Caco-2 (cell line): ENCODE results near the gene DYNC1LI1. TPM values are rescaled to one million over a fixed set of nuclear protein-coding genes. Genes with fewer than 3 reads are reported as not detected.
"Not testable (repeated sequence)": the region's sequence is repeated elsewhere in the genome, so short reads cannot be mapped to it uniquely, and the experiment has no call there.

Experiments used
- BruUV-seq: library from RNA; stranded (reverse); fragments of 400-500 nt; replicated peaks from 2 replicates; lab custom pipeline; 2021; lab: Mats Ljungman, UMichigan
- CTCF ChIA-PET: fragments of 300-600 bp; sonication (Branson Sonifier 250); formaldehyde crosslinking; loops from one replicate; lab custom pipeline; 2022; ENCODE audit warnings: antibody characterized with exemption; lab: Charles Lee
- POLR2A ChIA-PET: fragments of 300-600 bp; sonication (Branson Sonifier 250); formaldehyde crosslinking; loops from one replicate; lab custom pipeline; 2022; ENCODE audit warnings: antibody characterized with exemption; lab: Charles Lee
- DNase-seq, 2 experiments: peaks; one replicate each; pipeline versions ENCODE4 v3.0.0 to v3.0.0-alpha.2; 2020 to 2022
- H3K27me3 ChIP-seq: replicated peaks from 2 replicates; pipeline ENCODE4 v1.6.0; 2011; ENCODE audit warnings: low read length; ENCODE audit not compliant: control insufficient read depth, insufficient read depth
- H3K36me3 ChIP-seq: 2 replicates; pipeline ENCODE4 v1.5.1; 2011; ENCODE audit warnings: low read length; ENCODE audit not compliant: control insufficient read depth, insufficient read depth
- H3K4me1 ChIP-seq: fragments of 250-450 bp; sonication (Bioruptor Pico); 2 replicates; pipeline ENCODE4 v1.5.1; 2020; ENCODE audit warnings: mild to moderate bottlenecking
- H3K4me3 ChIP-seq: 2 replicates; pipeline ENCODE4 v1.5.1; 2011; ENCODE audit warnings: low read depth, mild to moderate bottlenecking, control low read depth, low read length
- H3K9me3 ChIP-seq: fragments of 250-450 bp; sonication (Bioruptor Pico); 2 replicates; pipeline ENCODE4 v1.5.1; 2020; ENCODE audit warnings: mild to moderate bottlenecking, moderate library complexity
- H3K27ac Mint-ChIP-seq: one replicate; pipeline ENCODE4 v1.8.0; 2022; ENCODE audit warnings: mixed read lengths; ENCODE audit not compliant: unreplicated experiment
- H3K27me3 Mint-ChIP-seq: one replicate; pipeline ENCODE4 v1.8.0; 2022; ENCODE audit warnings: mixed read lengths; ENCODE audit not compliant: insufficient read depth, unreplicated experiment
- H3K36me3 Mint-ChIP-seq: one replicate; pipeline ENCODE4 v1.8.0; 2022; ENCODE audit warnings: mild to moderate bottlenecking, mixed read lengths; ENCODE audit not compliant: insufficient read depth, unreplicated experiment
- H3K4me1 Mint-ChIP-seq: one replicate; pipeline ENCODE4 v1.8.0; 2022; ENCODE audit warnings: low read depth, mixed read lengths; ENCODE audit not compliant: unreplicated experiment
- H3K4me3 Mint-ChIP-seq: one replicate; pipeline ENCODE4 v1.8.0; 2022; ENCODE audit warnings: mild to moderate bottlenecking, moderate library complexity, mixed read lengths; ENCODE audit not compliant: unreplicated experiment
- H3K9me3 Mint-ChIP-seq: one replicate; pipeline ENCODE4 v1.8.0; 2022; ENCODE audit warnings: mixed read lengths; ENCODE audit not compliant: unreplicated experiment
- intact Hi-C: fragments of 100-400 bp; cut with micrococcal nuclease; formaldehyde crosslinking; loops from one replicate; pipeline ENCODE4 v1.10.0; 2022; ENCODE audit not compliant: unreplicated experiment
- total RNA-seq: library from RNA; stranded (reverse); gene quantifications from 2 replicates; pipeline ENCODE4 v1.2.3, GENCODE V29; 2022
- TF ChIP-seq, protein P1 (sequence below), 2 experiments: fragments of 200-600 bp in 1 of 2; IDR thresholded peaks; 1 replicate in 1 of 2; 2 replicates in 1 of 2; pipeline versions ENCODE4 v1.5.1 to v1.8.0; 2011 to 2022; ENCODE audit warnings: antibody characterized with exemption in 1 of 2, control low read depth in 1 of 2, inconsistent platforms in 1 of 2, low read depth in 1 of 2, low read length in 1 of 2, mild to moderate bottlenecking in 1 of 2, moderate library complexity in 1 of 2; ENCODE audit not compliant: insufficient read depth in 1 of 2, severe bottlenecking in 1 of 2, unreplicated experiment in 1 of 2

Gene DYNC1LI1
- total RNA-seq, 1 experiment from 2014 or later, result 35.4 TPM

DNA sequence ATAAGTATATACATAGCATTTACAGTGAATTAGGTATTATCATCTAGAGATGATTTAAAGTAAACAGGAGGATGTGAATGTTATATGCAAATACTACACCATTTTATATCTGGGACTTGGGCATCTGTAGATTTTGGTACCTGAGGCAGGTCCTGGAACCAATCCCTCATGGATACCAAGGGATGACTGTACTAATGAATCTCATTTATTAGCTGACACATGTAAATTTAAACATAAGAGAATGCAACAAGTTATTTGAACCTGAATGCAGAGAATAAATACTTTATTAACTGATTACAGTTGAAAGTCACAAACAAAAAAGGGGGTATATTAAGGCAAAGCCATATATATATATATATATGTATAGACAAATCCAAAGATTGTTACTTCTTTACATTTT lies 44.9 kb downstream of the DYNC1LI1 start:
- Mint-ChIP-seq H3K36me3 (peaks cover 48% of the 10 kb centered on the region), H3K4me3 (no peak overlapping the region), H3K4me1 (peaks cover 7% of the 10 kb centered on the region), H3K27me3 (no peaks in the 10 kb centered on the region), H3K27ac (no peak overlapping the region), H3K9me3 (no peaks in the 10 kb centered on the region)
- BruUV-seq, result no TSS peak
- Histone ChIP-seq H3K4me1 (no peaks in the 10 kb centered on the region), H3K27me3 (no peaks in the 10 kb centered on the region), H3K4me3 (no peak overlapping the region), H3K9me3 (no peaks in the 10 kb centered on the region), H3K36me3 (no peaks in the 10 kb centered on the region; the same call in 1 of the 2 replicates)
- TF ChIP-seq, protein P1, sequence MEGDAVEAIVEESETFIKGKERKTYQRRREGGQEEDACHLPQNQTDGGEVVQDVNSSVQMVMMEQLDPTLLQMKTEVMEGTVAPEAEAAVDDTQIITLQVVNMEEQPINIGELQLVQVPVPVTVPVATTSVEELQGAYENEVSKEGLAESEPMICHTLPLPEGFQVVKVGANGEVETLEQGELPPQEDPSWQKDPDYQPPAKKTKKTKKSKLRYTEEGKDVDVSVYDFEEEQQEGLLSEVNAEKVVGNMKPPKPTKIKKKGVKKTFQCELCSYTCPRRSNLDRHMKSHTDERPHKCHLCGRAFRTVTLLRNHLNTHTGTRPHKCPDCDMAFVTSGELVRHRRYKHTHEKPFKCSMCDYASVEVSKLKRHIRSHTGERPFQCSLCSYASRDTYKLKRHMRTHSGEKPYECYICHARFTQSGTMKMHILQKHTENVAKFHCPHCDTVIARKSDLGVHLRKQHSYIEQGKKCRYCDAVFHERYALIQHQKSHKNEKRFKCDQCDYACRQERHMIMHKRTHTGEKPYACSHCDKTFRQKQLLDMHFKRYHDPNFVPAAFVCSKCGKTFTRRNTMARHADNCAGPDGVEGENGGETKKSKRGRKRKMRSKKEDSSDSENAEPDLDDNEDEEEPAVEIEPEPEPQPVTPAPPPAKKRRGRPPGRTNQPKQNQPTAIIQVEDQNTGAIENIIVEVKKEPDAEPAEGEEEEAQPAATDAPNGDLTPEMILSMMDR (IDR thresholded peaks at IDR 0.05; ENCODE audit: insufficient read depth in 1 of 2, low read depth in 1 of 2, low read length in 1 of 2, severe bottlenecking in 1 of 2, unreplicated experiment in 1 of 2), result no peak
- intact Hi-C loops, result no loop called here
- CTCF ChIA-PET, result no interaction called here
- POLR2A ChIA-PET, result no interaction called here
- no peak for DNase-seq

DNA sequence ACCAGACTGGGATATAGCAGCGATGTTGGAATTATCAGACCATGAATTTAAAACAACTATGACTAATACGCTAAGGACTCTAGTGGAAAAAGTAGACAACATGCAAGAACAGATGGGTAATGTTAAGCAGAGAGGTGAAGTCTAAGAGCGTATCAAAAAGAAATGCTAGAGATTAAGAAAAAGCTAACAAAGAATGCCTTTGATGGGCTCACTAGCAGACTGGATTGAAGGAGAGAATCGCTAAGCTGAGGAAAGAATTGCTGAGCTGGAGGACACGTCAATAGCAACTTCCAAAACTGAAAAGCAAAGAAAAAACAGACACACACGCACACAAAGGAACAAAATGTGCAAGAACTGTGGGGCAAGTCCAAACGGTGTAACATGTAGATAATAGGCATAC lies 48.0 kb downstream of the DYNC1LI1 start:
- H3K9me3 ChIP-seq, result no peaks in the 10 kb centered on the region
- DNase-seq, result no peak
- CTCF ChIA-PET, result no interaction called here
- H3K27me3 Mint-ChIP-seq, result no peaks in the 10 kb centered on the region
- H3K4me1 Mint-ChIP-seq, result peaks cover 7% of the 10 kb centered on the region
- intact Hi-C loops, result no loop called here
- no peaks in the 10 kb centered on the region for H3K27me3 ChIP-seq
- no peak overlapping the region for H3K27ac Mint-ChIP-seq
- H3K4me3 ChIP-seq, result no peak overlapping the region
- no peak overlapping the region for H3K4me3 Mint-ChIP-seq
- no peaks in the 10 kb centered on the region for H3K9me3 Mint-ChIP-seq
- peaks cover 47% of the 10 kb centered on the region for H3K36me3 Mint-ChIP-seq
- BruUV-seq, result no TSS peak
- no peaks in the 10 kb centered on the region; the same call in 1 of the 2 replicates for H3K36me3 ChIP-seq
- TF ChIP-seq, protein P1 (IDR thresholded peaks at IDR 0.05; ENCODE audit: insufficient read depth in 1 of 2, low read depth in 1 of 2, low read length in 1 of 2, severe bottlenecking in 1 of 2, unreplicated experiment in 1 of 2), result no peak
- POLR2A ChIA-PET, result no interaction called here
- H3K4me1 ChIP-seq, result no peaks in the 10 kb centered on the region

DNA sequence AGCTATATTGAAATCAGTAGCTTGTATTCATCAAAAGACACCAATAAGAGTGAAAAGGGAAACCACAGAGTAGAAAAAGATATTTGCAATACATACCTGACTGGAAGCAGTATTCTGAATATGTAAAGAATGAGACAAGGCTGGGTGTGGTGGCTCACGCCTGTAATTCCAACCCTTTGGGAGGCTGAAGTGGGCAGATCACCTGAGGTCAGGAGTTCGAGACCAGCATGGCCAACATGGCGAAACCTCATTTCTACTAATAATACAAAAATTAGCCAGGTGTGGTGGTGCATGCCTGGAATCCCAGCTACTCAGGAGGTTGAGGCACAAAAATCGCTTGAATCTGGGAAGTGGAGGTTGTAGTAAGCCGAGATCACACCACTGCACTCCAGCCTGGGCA lies 51.7 kb downstream of the DYNC1LI1 start:
- CTCF ChIA-PET, H3K27ac Mint-ChIP-seq, DNase-seq, intact Hi-C loops, H3K4me1 ChIP-seq, BruUV-seq, H3K27me3 Mint-ChIP-seq, H3K9me3 Mint-ChIP-seq, H3K4me3 ChIP-seq, H3K4me1 Mint-ChIP-seq, H3K27me3 ChIP-seq, H3K4me3 Mint-ChIP-seq, H3K36me3 ChIP-seq, H3K9me3 ChIP-seq: not testable (repeated sequence)
- POLR2A ChIA-PET, result interaction anchor here (0.6 kb wide), 2 partner anchors 20 to 51 kb away, joined by 3 to 4 read pairs; no protein-coding TSS in a partner anchor
- peaks cover 25% of the 10 kb centered on the region for H3K36me3 Mint-ChIP-seq

DNA sequence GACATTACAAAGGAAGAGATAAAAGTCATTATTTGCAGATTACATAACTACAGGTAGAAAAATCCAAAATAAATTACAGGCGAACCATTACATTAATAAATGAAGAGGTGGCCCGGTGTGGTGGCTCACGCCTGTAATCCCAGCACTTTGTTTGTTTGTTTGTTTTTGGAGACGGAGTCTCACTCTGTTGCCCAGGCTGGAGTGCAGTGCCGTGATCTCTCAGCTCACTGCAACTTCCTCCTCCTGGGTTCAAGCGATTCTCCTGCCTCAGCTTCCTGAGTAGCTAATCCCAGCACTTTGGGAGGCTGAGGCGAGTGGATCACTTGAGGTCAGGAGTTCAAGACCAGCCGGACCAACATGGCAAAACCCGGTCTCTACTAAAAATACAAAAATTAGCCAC lies 53.9 kb downstream of the DYNC1LI1 start:
- H3K4me3 Mint-ChIP-seq, H3K9me3 Mint-ChIP-seq, H3K27me3 ChIP-seq, POLR2A ChIA-PET, H3K27me3 Mint-ChIP-seq, intact Hi-C loops, H3K9me3 ChIP-seq, CTCF ChIA-PET, DNase-seq, H3K4me1 Mint-ChIP-seq, H3K4me1 ChIP-seq, H3K27ac Mint-ChIP-seq, BruUV-seq, H3K4me3 ChIP-seq, H3K36me3 ChIP-seq: not testable (repeated sequence)
- peaks cover 11% of the 10 kb centered on the region for H3K36me3 Mint-ChIP-seq
